Measurements from ENCODE around the gene HTR4.

HTR4 gene

DNA sequence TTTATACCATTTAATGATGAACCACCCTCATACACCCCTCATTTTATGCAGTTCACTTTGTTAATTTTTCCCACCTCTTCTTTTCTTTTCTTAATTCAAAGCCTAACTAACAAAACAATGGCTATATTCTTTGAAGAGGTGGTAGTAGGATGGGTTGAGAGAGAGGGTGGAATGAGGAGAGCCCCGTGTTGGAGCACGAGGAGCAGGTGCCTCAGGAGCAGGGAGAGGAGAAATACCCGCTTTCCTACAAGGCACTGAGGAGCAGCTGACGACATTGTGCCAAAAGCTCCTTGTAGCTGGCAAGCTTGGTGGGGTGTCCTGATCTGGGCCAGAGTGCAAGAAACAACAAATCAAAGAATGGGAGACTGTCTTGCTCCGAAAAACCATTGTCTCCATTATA is 129.6 kb downstream of the HTR4 start:
- DNase-seq, result no peak

- no peak for DNase-seq
Measured at GRCh38 chr5:148523139-148523538, 131.2 kb downstream of the HTR4 start.

GRCh38 chr5:148515460-148515859 is 138.9 kb downstream of the HTR4 start:
- no peak for DNase-seq

GRCh38 chr5:148514344-148514743 is 140.0 kb downstream of the HTR4 start:
- no peak for DNase-seq

- DNase-seq, result no peak
Measured at GRCh38 chr5:148512498-148512897, 141.8 kb downstream of the HTR4 start.

- no peak for DNase-seq
Measured at GRCh38 chr5:148511810-148512347, 142.4 kb downstream of the HTR4 start.

- DNase-seq, result no peak
Measured at GRCh38 chr5:148509893-148510292, 144.4 kb downstream of the HTR4 start.

GRCh38 chr5:148507648-148508047 is 146.7 kb downstream of the HTR4 start:
- no peak for DNase-seq

DNA sequence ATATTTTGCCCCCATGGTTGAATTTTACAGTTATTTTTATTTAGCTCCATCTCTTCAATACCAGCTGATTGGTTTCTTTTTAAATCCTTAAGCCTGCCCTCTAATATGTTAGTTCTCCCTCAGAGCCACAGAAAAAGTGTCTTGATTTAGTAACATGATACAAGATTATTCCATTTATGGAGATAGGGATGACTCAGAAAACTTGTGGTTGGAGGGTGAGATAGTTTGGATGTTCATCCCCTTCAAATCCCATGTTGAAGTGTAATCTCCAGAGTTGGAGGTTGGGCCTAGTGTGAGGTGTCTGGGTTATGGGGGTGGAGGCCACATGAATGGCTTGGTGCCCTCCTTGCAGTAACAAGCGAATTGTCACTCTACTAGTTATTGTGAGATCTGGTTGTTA is 154.9 kb downstream of the HTR4 start:
- DNase-seq, result no peak

- no peak for DNase-seq
Measured at GRCh38 chr5:148497757-148498156, 156.6 kb downstream of the HTR4 start.

GRCh38 chr5:148492351-148492750 is 162.0 kb downstream of the HTR4 start:
- DNase-seq, result no peak

GRCh38 chr5:148491793-148492184 is 162.5 kb downstream of the HTR4 start:
- DNase-seq, result no peak

GRCh38 chr5:148491015-148491792 is 163.1 kb downstream of the HTR4 start:
- DNase-seq, result no peak

- DNase-seq, result no peak
Measured at GRCh38 chr5:148488757-148489156, 165.6 kb downstream of the HTR4 start.

DNA sequence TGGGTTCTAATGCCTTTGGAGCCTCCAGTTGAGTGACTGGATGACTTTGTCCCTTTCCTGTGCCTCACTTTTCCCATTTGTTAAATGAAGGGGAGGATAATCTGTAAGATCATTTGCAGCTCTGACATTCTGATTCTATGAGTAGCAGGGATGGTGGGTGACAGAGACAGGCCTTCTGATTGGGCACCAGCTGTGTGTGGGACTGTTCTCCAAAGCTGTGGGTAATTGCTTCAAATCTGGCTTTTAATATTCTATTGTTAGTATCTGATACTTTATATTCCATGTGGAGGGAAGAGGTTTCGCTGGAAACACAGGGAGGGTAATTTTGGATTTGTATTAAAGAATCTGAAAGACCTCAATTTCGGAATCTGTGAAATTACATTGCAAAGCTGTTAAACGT is 167.9 kb downstream of the HTR4 start:
- no peak for DNase-seq

DNA sequence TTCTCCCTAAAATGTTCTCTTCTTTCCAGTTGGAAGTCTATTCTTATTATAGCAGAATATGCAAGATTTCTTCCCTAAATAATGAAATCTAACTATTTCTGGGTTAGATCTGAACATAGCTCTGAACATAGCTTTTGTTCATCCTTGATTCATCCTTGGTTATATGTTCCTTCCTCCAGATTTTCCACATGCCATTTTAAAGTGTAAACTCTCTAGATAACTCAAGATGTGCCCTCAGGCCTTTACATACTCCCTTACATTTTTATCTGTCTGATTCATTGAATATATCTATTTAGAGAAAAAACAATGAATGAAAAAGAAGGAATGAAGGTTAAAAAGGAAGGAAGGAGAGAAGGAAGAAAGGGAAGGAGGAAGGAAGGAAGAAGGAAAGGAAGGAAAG is 169.7 kb downstream of the HTR4 start:
- DNase-seq, result no peak

DNA sequence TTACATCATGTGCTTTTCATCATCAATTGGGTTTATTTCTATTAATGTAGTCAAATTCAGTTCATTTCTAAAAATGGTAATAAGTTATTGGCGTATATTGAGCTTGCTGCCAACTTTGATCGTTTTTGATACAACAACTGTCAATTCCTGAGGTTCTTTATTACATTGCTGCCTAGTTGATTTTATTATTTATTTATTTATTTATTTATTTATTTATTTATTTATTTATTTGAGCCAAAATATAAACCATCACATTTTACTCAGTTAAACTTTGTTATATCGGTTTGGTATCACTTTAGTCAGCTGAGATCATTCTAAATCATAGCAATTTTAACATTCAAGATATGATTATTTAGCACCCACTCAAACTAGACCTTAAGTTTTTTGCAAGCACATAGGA is 170.6 kb downstream of the HTR4 start:
- no peak for DNase-seq

DNA sequence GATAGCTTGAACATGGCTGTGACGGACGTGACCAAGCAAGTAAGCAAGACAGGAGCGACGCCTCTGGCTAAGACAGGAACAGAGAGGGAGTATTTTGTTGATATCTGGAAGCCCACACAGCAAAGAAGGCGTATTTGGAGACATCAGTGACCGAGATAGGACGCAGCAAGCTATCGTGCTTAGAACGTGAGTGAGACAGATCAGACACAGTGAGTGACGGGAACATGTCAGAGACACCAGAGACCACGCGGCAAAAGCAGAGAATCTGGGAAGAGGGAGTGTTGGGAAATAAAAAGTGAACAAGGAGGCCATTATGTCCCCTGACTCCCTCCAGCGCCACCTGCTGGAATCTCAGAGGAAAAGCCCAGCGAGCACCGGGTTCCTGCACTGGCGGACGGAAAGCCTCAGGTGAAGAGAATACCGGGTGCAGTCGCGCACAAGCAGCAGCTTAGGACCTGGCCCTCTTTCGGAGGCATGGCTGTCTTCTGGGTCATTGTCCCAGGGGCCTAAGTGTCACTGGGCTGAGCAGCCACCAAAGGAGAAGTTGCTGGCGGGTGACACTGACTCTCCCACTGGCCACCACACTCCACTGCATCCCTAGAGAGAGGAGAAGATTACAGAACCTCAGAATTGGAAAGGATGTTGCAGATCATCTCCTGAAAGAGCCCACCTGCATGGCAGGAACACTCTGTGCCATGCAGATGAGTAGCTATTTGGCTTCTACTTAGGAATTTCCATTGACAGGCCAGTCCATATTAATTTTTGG is 171.4 kb downstream of the HTR4 start:
- DNase-seq, result peak; percentile 83

DNA sequence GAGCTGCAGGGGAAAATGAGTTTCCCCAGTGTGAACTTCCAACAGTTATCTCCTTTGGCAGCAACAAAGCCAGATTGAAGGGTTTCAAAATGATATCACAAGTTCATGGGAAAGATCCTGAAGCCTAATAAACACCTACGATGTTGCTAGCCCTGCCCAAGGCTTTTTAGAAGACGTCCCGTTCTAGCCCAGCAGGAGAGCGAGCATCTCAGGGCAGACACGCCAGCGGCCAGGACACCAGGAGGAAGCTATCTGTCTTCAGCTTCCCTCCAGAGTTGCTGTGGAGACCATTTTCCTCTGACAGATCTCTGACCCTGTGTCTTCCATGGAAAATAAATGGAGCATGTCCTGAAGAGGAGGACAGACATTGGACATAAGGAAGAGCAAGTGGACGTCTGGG is 172.1 kb downstream of the HTR4 start:
- no peak for DNase-seq

DNA sequence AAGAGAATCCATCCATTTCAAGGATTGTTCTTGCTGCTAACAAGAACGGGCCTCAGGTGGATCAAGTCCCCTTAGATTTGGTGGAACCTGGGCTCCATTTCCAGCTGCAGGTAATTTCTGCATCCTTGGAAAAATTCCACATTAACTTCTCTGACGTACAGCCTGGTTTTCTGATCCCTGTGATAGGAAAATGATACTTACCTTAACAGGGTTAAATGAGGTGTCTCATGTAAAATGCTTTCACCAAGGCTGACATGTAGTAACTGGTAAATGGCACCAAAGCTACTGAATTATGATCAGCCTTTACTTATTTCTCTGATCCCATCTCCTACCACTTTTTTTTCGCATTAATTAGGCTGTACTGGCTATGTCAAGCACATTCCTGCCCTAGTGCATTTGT is 176.9 kb downstream of the HTR4 start:
- no peak for DNase-seq

GRCh38 chr5:148476302-148476701 is 178.0 kb downstream of the HTR4 start:
- DNase-seq, result no peak

DNA sequence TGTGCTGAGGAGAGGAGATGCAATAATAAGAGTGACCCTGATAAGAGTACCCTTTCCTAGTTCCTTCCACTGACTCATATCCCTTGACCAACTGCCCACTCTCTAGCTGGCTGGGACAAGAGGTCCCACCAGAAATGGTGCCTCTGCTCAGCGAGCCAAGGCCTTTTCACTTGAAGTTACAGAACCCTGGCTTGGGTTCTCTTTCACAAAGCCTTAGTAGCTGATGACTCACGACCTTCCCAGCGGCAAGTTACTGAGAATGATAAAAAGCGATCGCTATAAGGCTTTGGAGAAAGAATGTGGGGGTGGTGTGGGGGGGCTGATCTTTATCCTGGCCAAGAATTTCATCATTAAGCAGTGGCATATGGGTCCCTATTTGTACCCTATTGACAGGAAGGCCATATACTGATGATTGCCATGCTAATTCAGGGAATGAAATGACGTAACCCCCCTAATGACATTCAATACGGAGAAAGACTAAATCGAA is 180.3 kb downstream of the HTR4 start:
- no peak for DNase-seq

- no peak for DNase-seq
Measured at GRCh38 chr5:148471379-148471778, 182.9 kb downstream of the HTR4 start.

GRCh38 chr5:148469501-148469935 is 184.8 kb downstream of the HTR4 start:
- no peak for DNase-seq
